ENCODE data around the gene HMX1.

GRCh38 chr4:8917321-8917811 is 45.7 kb upstream of the HMX1 start:
- TF ChIP-seq CTCF (conservative IDR thresholded peaks at IDR 0.05; ENCODE audit: low read depth, low read length) (no peak), EZH2 (IDR thresholded peaks at IDR 0.05; ENCODE audit: low read length, unreplicated experiment) (no peak), EZH2phosphoT487 (IDR thresholded peaks at IDR 0.05; ENCODE audit: borderline replicate concordance, low read length) (no peak)
